ENCODE data around the gene MVB12B.

MVB12B gene

DNA sequence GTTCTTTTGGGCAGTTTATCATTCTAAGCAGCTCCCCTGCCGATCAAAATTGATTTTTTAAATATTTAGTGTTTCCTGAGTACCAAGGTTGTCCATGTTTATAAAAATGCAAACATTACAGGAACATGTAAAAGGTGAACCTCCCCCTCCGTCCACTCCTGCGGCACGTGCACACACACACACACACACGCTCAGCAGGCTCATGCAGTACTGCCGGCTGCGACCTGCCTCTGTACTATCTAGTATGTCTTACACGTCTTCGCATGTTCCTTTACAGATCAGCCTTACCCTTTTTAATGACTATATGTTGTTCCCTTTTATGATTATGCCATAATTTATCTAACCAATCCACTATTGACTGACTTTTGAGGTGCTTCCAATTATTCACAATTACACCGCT, 165.3 kb downstream of the MVB12B start:
- H3K36me3 ChIP-seq (ENCODE audit: control insufficient read depth in 5 of 5, insufficient read depth in 5 of 5, low read length in 5 of 5), result peaks cover 0 to 28% (median 3%) of the 10 kb centered on the region in 5 donors
- peaks cover 0 to 11% (median 0%) of the 10 kb centered on the region in 5 donors for H3K4me1 ChIP-seq (ENCODE audit: control insufficient read depth in 5 of 5, insufficient read depth in 5 of 5, low read length in 5 of 5)
- no peak overlapping the region for H3K4me3 ChIP-seq (ENCODE audit: low read depth in 1 of 5, low read length in 5 of 5)
- no peak overlapping the region for H3K27ac ChIP-seq (ENCODE audit: low read depth, low read length)
- H3K27me3 ChIP-seq (ENCODE audit: control insufficient read depth in 5 of 5, insufficient read depth in 4 of 5, low read length in 5 of 5), result no peaks in the 10 kb centered on the region
- no peak overlapping the region for H3K9ac ChIP-seq (ENCODE audit: low read length in 5 of 5)
- H3K9me3 ChIP-seq (ENCODE audit: control insufficient read depth in 5 of 5, low read length in 5 of 5), result no peaks in the 10 kb centered on the region

GRCh38 chr9:126494264-126494663, 167.6 kb downstream of the MVB12B start:
- H3K36me3 ChIP-seq (ENCODE audit: control insufficient read depth in 5 of 5, insufficient read depth in 5 of 5, low read length in 5 of 5), result peaks cover 0 to 15% (median 0%) of the 10 kb centered on the region in 5 donors
- H3K4me1 ChIP-seq (ENCODE audit: control insufficient read depth in 5 of 5, insufficient read depth in 5 of 5, low read length in 5 of 5), result peaks cover 0 to 16% (median 4%) of the 10 kb centered on the region in 5 donors
- H3K27me3 ChIP-seq (ENCODE audit: control insufficient read depth in 5 of 5, insufficient read depth in 4 of 5, low read length in 5 of 5), result no peaks in the 10 kb centered on the region
- no peak overlapping the region for H3K9ac ChIP-seq (ENCODE audit: low read length in 5 of 5)
- H3K27ac ChIP-seq (ENCODE audit: low read depth, low read length), result no peak overlapping the region
- no peak overlapping the region for H3K4me3 ChIP-seq (ENCODE audit: low read depth in 1 of 5, low read length in 5 of 5)
- no peaks in the 10 kb centered on the region for H3K9me3 ChIP-seq (ENCODE audit: control insufficient read depth in 5 of 5, low read length in 5 of 5)

- no peaks in the 10 kb centered on the region for H3K27me3 ChIP-seq (ENCODE audit: control insufficient read depth in 5 of 5, insufficient read depth in 4 of 5, low read length in 5 of 5)
- H3K4me3 ChIP-seq (ENCODE audit: low read depth in 1 of 5, low read length in 5 of 5), result no peak overlapping the region
- H3K36me3 ChIP-seq (ENCODE audit: control insufficient read depth in 5 of 5, insufficient read depth in 5 of 5, low read length in 5 of 5), result peaks cover 0 to 11% (median 0%) of the 10 kb centered on the region in 5 donors
- H3K9me3 ChIP-seq (ENCODE audit: control insufficient read depth in 5 of 5, low read length in 5 of 5), result no peaks in the 10 kb centered on the region
- no peak overlapping the region for H3K9ac ChIP-seq (ENCODE audit: low read length in 5 of 5)
- H3K27ac ChIP-seq (ENCODE audit: low read depth, low read length), result no peak overlapping the region
- H3K4me1 ChIP-seq (ENCODE audit: control insufficient read depth in 5 of 5, insufficient read depth in 5 of 5, low read length in 5 of 5), result peaks cover 0 to 21% (median 9%) of the 10 kb centered on the region in 5 donors
These were observed 168.1 kb downstream of the MVB12B start for GRCh38 chr9:126494746-126495145.

DNA sequence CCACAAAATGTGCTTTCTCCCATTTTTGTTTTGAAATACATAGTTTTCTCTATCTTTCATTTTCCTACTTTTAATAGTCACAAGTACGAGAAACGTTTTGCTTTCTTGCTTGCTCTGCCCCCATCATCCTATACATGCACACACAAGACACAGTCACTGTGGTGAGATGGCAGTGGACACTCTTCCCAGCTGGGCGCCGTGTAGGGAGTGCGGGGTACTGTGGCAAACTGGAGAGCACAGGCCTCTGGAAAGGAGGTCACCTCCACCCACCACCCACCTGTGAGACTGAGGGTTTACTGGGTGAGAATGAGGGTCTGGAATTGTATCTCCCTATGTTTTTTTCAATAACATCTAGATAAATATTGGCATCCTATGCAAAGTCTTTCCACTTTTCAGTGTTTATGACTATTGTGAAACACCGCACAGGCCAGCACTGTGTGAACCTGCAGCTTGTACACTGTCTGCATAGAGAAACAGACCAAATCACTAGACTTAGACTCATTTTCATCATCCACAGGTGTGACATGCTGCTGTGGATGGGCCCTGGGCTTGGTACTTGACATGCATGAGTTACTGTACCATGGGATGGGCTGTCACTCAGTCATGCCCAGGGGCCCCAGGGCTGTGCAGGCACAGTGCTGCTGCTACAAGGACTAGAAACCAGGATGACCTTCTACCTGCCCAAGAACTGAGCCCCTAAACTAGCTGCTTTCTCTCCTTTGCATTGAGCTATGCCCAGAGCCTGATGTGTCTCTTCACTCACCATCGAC, 169.0 kb downstream of the MVB12B start:
- Histone ChIP-seq H3K27ac (ENCODE audit: low read depth, low read length) (no peak overlapping the region), H3K9ac (ENCODE audit: low read length in 5 of 5) (no peak overlapping the region), H3K27me3 (ENCODE audit: control insufficient read depth in 5 of 5, insufficient read depth in 4 of 5, low read length in 5 of 5) (peaks cover 0 to 4% (median 0%) of the 10 kb centered on the region in 5 donors)

DNA sequence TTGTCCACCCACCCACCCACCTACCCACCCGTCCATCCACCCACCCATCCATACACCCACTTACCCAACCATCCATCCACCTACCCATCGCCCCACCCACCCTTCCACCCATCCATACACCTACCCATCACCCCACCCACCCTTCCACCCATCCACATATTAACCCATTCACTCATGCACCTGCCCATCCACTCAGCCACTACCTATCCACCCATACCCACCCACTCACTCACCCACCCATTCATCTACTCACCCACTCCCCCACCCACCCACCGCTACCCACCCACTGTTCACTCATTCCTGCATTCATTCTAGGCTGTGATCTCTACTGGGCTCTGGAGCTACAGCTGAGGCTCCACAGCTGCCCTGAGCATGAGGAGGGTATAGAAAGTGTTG, 169.6 kb downstream of the MVB12B start:
- Histone ChIP-seq H3K9me3 (ENCODE audit: control insufficient read depth in 5 of 5, low read length in 5 of 5) (no peaks in the 10 kb centered on the region), H3K27ac (ENCODE audit: low read depth, low read length) (no peak overlapping the region), H3K36me3 (ENCODE audit: control insufficient read depth in 5 of 5, insufficient read depth in 5 of 5, low read length in 5 of 5) (peaks cover 0 to 10% (median 0%) of the 10 kb centered on the region in 5 donors), H3K4me1 (ENCODE audit: control insufficient read depth in 5 of 5, insufficient read depth in 5 of 5, low read length in 5 of 5) (peaks cover 0 to 29% (median 20%) of the 10 kb centered on the region in 5 donors), H3K9ac (ENCODE audit: low read length in 5 of 5) (no peak overlapping the region), H3K4me3 (ENCODE audit: low read depth in 1 of 5, low read length in 5 of 5) (no peak overlapping the region), H3K27me3 (ENCODE audit: control insufficient read depth in 5 of 5, insufficient read depth in 4 of 5, low read length in 5 of 5) (peaks cover 0 to 4% (median 0%) of the 10 kb centered on the region in 5 donors)

More for the DNA sequence above, 169.0 kb downstream of the MVB12B start:
- Histone ChIP-seq H3K9me3 (ENCODE audit: control insufficient read depth in 5 of 5, low read length in 5 of 5) (no peaks in the 10 kb centered on the region), H3K36me3 (ENCODE audit: control insufficient read depth in 5 of 5, insufficient read depth in 5 of 5, low read length in 5 of 5) (peaks cover 0 to 10% (median 0%) of the 10 kb centered on the region in 5 donors), H3K4me1 (ENCODE audit: control insufficient read depth in 5 of 5, insufficient read depth in 5 of 5, low read length in 5 of 5) (peaks cover 0 to 24% (median 15%) of the 10 kb centered on the region in 5 donors), H3K4me3 (ENCODE audit: low read depth in 1 of 5, low read length in 5 of 5) (no peak overlapping the region)

- H3K27ac ChIP-seq (ENCODE audit: low read depth, low read length), result no peak overlapping the region
- H3K9me3 ChIP-seq (ENCODE audit: control insufficient read depth in 5 of 5, low read length in 5 of 5), result no peaks in the 10 kb centered on the region
- H3K9ac ChIP-seq (ENCODE audit: low read length in 5 of 5), result no peak overlapping the region
- peaks cover 0 to 4% (median 0%) of the 10 kb centered on the region in 5 donors for H3K27me3 ChIP-seq (ENCODE audit: control insufficient read depth in 5 of 5, insufficient read depth in 4 of 5, low read length in 5 of 5)
- no peak overlapping the region for H3K4me3 ChIP-seq (ENCODE audit: low read depth in 1 of 5, low read length in 5 of 5)
- peaks cover 0 to 10% (median 0%) of the 10 kb centered on the region in 5 donors for H3K36me3 ChIP-seq (ENCODE audit: control insufficient read depth in 5 of 5, insufficient read depth in 5 of 5, low read length in 5 of 5)
- peaks cover 0 to 30% (median 20%) of the 10 kb centered on the region in 5 donors for H3K4me1 ChIP-seq (ENCODE audit: control insufficient read depth in 5 of 5, insufficient read depth in 5 of 5, low read length in 5 of 5)
These were observed 170.4 kb downstream of the MVB12B start for GRCh38 chr9:126496781-126497659.

DNA sequence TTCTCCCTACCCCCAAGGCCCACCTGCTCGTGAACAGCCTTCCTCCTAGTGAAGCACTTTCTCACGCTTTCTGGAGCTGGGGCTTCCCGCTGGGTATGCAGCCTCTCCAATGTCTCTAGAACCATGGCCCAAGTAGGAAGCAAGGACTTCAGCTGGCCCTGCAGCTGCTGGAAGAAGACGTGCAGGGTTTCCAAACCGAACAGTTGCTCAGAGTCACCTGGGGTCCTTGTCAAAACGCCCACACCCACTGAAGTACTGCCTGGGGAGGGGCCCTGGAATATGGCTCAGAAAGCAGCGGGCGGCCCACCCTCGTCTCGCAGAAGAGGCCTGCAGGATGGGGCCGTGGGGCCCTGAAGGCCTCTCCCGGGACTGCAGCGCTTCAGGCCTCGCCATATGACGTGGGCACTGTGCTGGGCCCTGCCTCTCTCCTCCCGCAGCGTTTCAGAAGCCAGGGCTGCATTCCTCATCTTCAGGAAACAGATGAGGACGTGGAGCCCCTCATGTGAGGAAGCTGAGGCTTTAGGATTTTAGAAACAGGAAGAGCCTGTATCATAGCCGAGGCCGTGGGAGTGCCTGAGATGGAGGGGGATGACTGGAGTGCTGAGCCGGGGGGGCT, 171.1 kb downstream of the MVB12B start:
- H3K27ac ChIP-seq (ENCODE audit: low read depth, low read length), result no peak overlapping the region
- H3K27me3 ChIP-seq (ENCODE audit: control insufficient read depth in 5 of 5, insufficient read depth in 4 of 5, low read length in 5 of 5), result peaks cover 0 to 4% (median 0%) of the 10 kb centered on the region in 5 donors
- no peak overlapping the region for H3K9ac ChIP-seq (ENCODE audit: low read length in 5 of 5)
- H3K36me3 ChIP-seq (ENCODE audit: control insufficient read depth in 5 of 5, insufficient read depth in 5 of 5, low read length in 5 of 5), result peaks cover 0 to 13% (median 0%) of the 10 kb centered on the region in 5 donors
- no peak overlapping the region for H3K4me3 ChIP-seq (ENCODE audit: low read depth in 1 of 5, low read length in 5 of 5)
- H3K9me3 ChIP-seq (ENCODE audit: control insufficient read depth in 5 of 5, low read length in 5 of 5), result no peaks in the 10 kb centered on the region
- H3K4me1 ChIP-seq (ENCODE audit: control insufficient read depth in 5 of 5, insufficient read depth in 5 of 5, low read length in 5 of 5), result peaks cover 0 to 30% (median 20%) of the 10 kb centered on the region in 5 donors

GRCh38 chr9:126498331-126498730, 171.7 kb downstream of the MVB12B start:
- Histone ChIP-seq H3K27me3 (ENCODE audit: control insufficient read depth in 5 of 5, insufficient read depth in 4 of 5, low read length in 5 of 5) (peaks cover 0 to 4% (median 0%) of the 10 kb centered on the region in 5 donors), H3K4me1 (ENCODE audit: control insufficient read depth in 5 of 5, insufficient read depth in 5 of 5, low read length in 5 of 5) (peaks cover 0 to 30% (median 20%) of the 10 kb centered on the region in 5 donors), H3K9me3 (ENCODE audit: control insufficient read depth in 5 of 5, low read length in 5 of 5) (no peaks in the 10 kb centered on the region), H3K9ac (ENCODE audit: low read length in 5 of 5) (no peak overlapping the region), H3K27ac (ENCODE audit: low read depth, low read length) (no peak overlapping the region), H3K4me3 (ENCODE audit: low read depth in 1 of 5, low read length in 5 of 5) (no peak overlapping the region), H3K36me3 (ENCODE audit: control insufficient read depth in 5 of 5, insufficient read depth in 5 of 5, low read length in 5 of 5) (peaks cover 0 to 19% (median 3%) of the 10 kb centered on the region in 5 donors)

DNA sequence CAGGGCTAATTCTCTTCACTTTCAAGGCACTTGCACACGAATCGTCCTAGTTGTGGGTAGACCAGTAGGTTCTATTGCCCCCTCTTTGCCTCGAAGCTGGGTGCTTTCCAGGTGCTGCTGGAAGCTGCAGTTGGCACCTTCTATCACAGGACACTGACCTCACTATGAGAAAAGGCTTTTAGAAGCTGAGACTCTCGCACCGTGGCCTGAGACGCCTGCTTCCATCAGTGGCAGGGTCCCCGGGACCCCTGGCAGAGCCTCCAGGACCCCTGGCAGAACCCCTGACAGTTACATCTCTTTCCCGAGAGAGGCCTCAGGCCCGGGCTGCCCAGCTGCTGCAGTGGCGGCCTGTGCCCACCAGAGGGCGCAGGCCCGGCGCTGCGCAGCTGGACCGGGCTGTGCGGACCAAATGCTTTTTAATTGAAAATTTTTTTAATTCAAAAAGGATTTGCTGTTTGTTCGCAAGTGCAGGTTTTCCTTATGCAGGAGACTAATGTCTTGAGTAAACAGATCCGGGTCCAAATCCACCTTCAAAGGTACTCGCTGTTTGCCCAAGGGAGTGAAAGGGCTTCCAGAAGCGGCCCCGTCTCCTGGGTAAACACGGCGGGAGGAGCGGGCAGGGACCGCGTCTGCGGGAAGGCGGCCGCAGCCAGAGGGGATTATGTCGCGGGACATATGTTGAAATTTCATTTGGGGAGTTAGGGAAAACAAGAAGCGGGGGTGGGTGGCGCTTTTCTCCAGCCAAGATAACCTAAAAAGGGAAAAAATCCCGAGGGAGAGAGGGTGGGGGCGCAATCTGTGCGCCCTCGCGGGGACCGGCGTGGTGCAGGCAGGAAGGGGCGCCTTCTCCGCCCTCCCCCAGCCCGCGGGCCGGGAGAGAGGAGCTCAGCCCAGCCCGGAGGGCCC, 172.6 kb downstream of the MVB12B start:
- Histone ChIP-seq H3K9me3 (ENCODE audit: control insufficient read depth in 5 of 5, low read length in 5 of 5) (no peaks in the 10 kb centered on the region), H3K27me3 (ENCODE audit: control insufficient read depth in 5 of 5, insufficient read depth in 4 of 5, low read length in 5 of 5) (peaks cover 0 to 4% (median 0%) of the 10 kb centered on the region in 5 donors), H3K27ac (ENCODE audit: low read depth, low read length) (no peak overlapping the region), H3K4me1 (ENCODE audit: control insufficient read depth in 5 of 5, insufficient read depth in 5 of 5, low read length in 5 of 5) (peaks cover 0 to 30% (median 20%) of the 10 kb centered on the region in 5 donors), H3K4me3 (ENCODE audit: low read depth in 1 of 5, low read length in 5 of 5) (peak overlapping the region in 4 of 5 donors; percentile 53 to 62 (median 58)), H3K9ac (ENCODE audit: low read length in 5 of 5) (peak overlapping the region in 3 of 5 donors; percentile 30 to 64 (median 56)), H3K36me3 (ENCODE audit: control insufficient read depth in 5 of 5, insufficient read depth in 5 of 5, low read length in 5 of 5) (peaks cover 0 to 28% (median 12%) of the 10 kb centered on the region in 5 donors)
